ENCODE data around the gene NMNAT3. TPM values are rescaled to one million over a fixed set of nuclear protein-coding genes. Genes with fewer than 3 reads are reported as not detected.
"Not testable (repeated sequence)": the region's sequence is repeated elsewhere in the genome, so short reads cannot be mapped to it uniquely, and the experiment has no call there.

NMNAT3 gene
- total and polyA plus RNA-seq, 4 donors = 1.9 to 19.7 (median 2.9) TPM

- WGBS = 52% methylated on average over 1 of the region's 1 CpG
- no peak for TF ChIP-seq FOXA1 (IDR thresholded peaks at IDR 0.05)
- no peak for TF ChIP-seq GABPA (IDR thresholded peaks at IDR 0.05 in 1 of 2, conservative IDR thresholded peaks at IDR 0.05 in 1 of 2)
- no peak for TF ChIP-seq RXRA (IDR thresholded peaks at IDR 0.05)
- no peak for TF ChIP-seq HNF4A (conservative IDR thresholded peaks at IDR 0.05)
- no peak for TF ChIP-seq EGR1 (IDR thresholded peaks at IDR 0.05; ENCODE audit: low read depth in 2 of 2)
- no peak for TF ChIP-seq ZBTB33 (IDR thresholded peaks at IDR 0.05)
- TF ChIP-seq MAX (IDR thresholded peaks at IDR 0.05) = no peak
- TF ChIP-seq HNF4G (IDR thresholded peaks at IDR 0.05) = no peak
- no peak for TF ChIP-seq RAD21 (IDR thresholded peaks at IDR 0.05)
- TF ChIP-seq ATF3 (IDR thresholded peaks at IDR 0.05) = no peak
- TF ChIP-seq CTCF (IDR thresholded peaks at IDR 0.05; ENCODE audit: low read depth, low read length, missing input control) = no peak
- TF ChIP-seq REST (IDR thresholded peaks at IDR 0.05) = no peak
- no peak for TF ChIP-seq NR2F2 (IDR thresholded peaks at IDR 0.05)
- no peak for TF ChIP-seq FOXA2 (IDR thresholded peaks at IDR 0.05)
- no peak for TF ChIP-seq JUND (IDR thresholded peaks at IDR 0.05)
- no peak for TF ChIP-seq YY1 (IDR thresholded peaks at IDR 0.05)
- no peak for TF ChIP-seq TAF1 (conservative IDR thresholded peaks at IDR 0.05)
- TF ChIP-seq SP1 (IDR thresholded peaks at IDR 0.05) = no peak
- H3K27ac ChIP-seq (ENCODE audit: low read depth in 1 of 2, low read length in 2 of 2) = no peak overlapping the region
- H3K9me3 ChIP-seq (ENCODE audit: control insufficient read depth in 4 of 4, low read length in 3 of 4) = no peaks in the 10 kb centered on the region
- H3K9ac ChIP-seq (ENCODE audit: low read depth in 1 of 2, low read length in 2 of 2) = no peak overlapping the region
- H3K4me3 ChIP-seq (ENCODE audit: low read depth in 1 of 3, low read length in 3 of 3) = no peak overlapping the region
- no peaks in the 10 kb centered on the region for H3K27me3 ChIP-seq (ENCODE audit: control insufficient read depth in 4 of 4, insufficient read depth in 4 of 4, low read length in 3 of 4)
- H3K4me1 ChIP-seq (ENCODE audit: control insufficient read depth in 4 of 4, insufficient read depth in 4 of 4, low read length in 3 of 4) = no peaks in the 10 kb centered on the region
- no peak for DNase-seq (ENCODE audit: low spot score)
- no peaks in the 10 kb centered on the region for H3K36me3 ChIP-seq (ENCODE audit: control insufficient read depth in 4 of 4, insufficient read depth in 3 of 4, low read depth in 1 of 4, low read length in 3 of 4)
Measured at GRCh38 chr3:139597947-139598346, 79.8 kb downstream of the NMNAT3 start.

- not testable (repeated sequence) for H3K27me3 ChIP-seq (ENCODE audit: control insufficient read depth in 4 of 4, insufficient read depth in 4 of 4, low read length in 3 of 4); H3K9ac ChIP-seq (ENCODE audit: low read depth in 1 of 2, low read length in 2 of 2); H3K4me1 ChIP-seq (ENCODE audit: control insufficient read depth in 4 of 4, insufficient read depth in 4 of 4, low read length in 3 of 4); H3K27ac ChIP-seq (ENCODE audit: low read depth in 1 of 2, low read length in 2 of 2); H3K4me3 ChIP-seq (ENCODE audit: low read depth in 1 of 3, low read length in 3 of 3); H3K9me3 ChIP-seq (ENCODE audit: control insufficient read depth in 4 of 4, low read length in 3 of 4); DNase-seq (ENCODE audit: low spot score); H3K36me3 ChIP-seq (ENCODE audit: control insufficient read depth in 4 of 4, insufficient read depth in 3 of 4, low read depth in 1 of 4, low read length in 3 of 4)
- 77% methylated on average over 17 of the region's 22 CpGs for WGBS
Measured at GRCh38 chr3:139591186-139591585, 86.6 kb downstream of the NMNAT3 start.
